DND-41 (cell line): ENCODE measurements around the gene RP2.

Experiments
- CTCF ChIP-seq: IDR thresholded peaks from 2 replicates; pipeline ENCODE4 v1.5.1; 2012; ENCODE audit warnings: borderline replicate concordance, low read length, moderate library complexity, mild to moderate bottlenecking; ENCODE audit not compliant: poor library complexity, severe bottlenecking; ENCODE audit errors: extremely low read depth
- EZH2 ChIP-seq: IDR thresholded peaks from 3 replicates; pipeline ENCODE4 v1.6.1; 2012; ENCODE audit warnings: borderline replicate concordance, low read depth, mild to moderate bottlenecking, moderate library complexity, low read length, inconsistent platforms; ENCODE audit not compliant: severe bottlenecking

- TF ChIP-seq CTCF = no peak
- no peak for TF ChIP-seq EZH2
These were observed 13.1 kb downstream of the RP2 start for GRCh38 chrX:46849933-46850332.
